ENCODE measurements around the gene IL32. TPM values are rescaled to one million over a fixed set of nuclear protein-coding genes. Genes with fewer than 3 reads are reported as not detected.
A peak's percentile ranks its signal among the peaks of the same experiment; 100 is the strongest.

Gene IL32
- total and polyA plus RNA-seq, 9 of the 15 experiments (the other 6 are each of a cell fraction or from before 2014, with no cell fraction given), result 0.21 to 2.2 (median 0.37) TPM; not detected in 3

DNA sequence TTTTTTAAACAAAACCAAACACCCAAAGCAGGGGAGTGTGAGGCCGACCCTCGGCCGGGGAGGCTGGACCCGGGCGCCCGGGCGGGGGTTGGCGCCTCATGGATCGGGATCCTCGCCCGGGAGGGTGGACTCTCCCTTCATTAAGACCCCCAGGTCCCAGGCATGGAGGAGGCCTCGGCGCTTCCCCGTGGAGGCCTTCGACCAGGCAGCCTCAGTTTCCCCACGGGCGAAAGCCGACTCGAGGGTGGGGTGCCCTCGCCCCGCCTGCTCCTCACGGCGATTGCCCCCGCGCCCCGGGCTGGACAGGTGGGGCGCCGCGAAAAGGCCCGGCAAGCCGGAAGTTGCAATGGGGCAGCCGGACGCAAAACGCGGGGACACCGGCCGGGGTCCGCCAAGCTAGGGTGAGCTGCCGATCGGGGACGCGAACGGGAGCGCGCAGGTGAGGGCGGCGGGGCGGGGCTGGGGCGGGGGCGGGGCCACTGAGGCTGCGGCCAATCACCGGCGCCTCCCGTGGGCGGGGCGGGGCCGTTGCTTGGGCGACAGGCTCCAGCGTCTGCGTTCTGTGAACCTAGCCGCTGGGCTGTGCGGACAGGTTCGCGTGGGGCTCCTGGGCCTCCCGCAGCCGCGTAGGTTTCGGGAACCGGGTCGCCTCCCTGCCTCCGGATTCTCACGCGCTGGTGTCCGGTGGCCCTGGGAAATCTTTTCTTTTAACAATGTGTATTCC lies 40.9 kb downstream of the IL32 start (continued):
- peak; percentile 56 to 98; a peak in 2 of 4 replicates for TF ChIP-seq SIN3A (IDR thresholded peaks at IDR 0.05; ENCODE audit: borderline replicate concordance in 2 of 2, control insufficient read depth in 1 of 2, low read depth in 2 of 2, low read length in 2 of 2)
- TF ChIP-seq CSDE1 (IDR thresholded peaks at IDR 0.05), result peak in 1 of 2 experiments; percentile 37; a peak in 1 of 4 replicates
- 0 out of 2 replicates have a peak, but pooled peaks have one; percentile 10 for TF ChIP-seq ZBTB12 (CRISPR knock-in tag; IDR thresholded peaks at IDR 0.05)
- no peak for TF ChIP-seq MED1 (CRISPR knock-in tag; IDR thresholded peaks at IDR 0.05; ENCODE audit: borderline replicate concordance)
- TF ChIP-seq ZBED1 (IDR thresholded peaks at IDR 0.05), result no peak
- no peak for TF ChIP-seq CBX5 (IDR thresholded peaks at IDR 0.05; ENCODE audit: borderline replicate concordance, low read depth)
- TF ChIP-seq, protein P1, sequence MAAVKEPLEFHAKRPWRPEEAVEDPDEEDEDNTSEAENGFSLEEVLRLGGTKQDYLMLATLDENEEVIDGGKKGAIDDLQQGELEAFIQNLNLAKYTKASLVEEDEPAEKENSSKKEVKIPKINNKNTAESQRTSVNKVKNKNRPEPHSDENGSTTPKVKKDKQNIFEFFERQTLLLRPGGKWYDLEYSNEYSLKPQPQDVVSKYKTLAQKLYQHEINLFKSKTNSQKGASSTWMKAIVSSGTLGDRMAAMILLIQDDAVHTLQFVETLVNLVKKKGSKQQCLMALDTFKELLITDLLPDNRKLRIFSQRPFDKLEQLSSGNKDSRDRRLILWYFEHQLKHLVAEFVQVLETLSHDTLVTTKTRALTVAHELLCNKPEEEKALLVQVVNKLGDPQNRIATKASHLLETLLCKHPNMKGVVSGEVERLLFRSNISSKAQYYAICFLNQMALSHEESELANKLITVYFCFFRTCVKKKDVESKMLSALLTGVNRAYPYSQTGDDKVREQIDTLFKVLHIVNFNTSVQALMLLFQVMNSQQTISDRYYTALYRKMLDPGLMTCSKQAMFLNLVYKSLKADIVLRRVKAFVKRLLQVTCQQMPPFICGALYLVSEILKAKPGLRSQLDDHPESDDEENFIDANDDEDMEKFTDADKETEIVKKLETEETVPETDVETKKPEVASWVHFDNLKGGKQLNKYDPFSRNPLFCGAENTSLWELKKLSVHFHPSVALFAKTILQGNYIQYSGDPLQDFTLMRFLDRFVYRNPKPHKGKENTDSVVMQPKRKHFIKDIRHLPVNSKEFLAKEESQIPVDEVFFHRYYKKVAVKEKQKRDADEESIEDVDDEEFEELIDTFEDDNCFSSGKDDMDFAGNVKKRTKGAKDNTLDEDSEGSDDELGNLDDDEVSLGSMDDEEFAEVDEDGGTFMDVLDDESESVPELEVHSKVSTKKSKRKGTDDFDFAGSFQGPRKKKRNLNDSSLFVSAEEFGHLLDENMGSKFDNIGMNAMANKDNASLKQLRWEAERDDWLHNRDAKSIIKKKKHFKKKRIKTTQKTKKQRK (IDR thresholded peaks at IDR 0.05; ENCODE audit: borderline replicate concordance, low read depth, low read length), result no peak
- no peak for TF ChIP-seq RUNX1 (IDR thresholded peaks at IDR 0.05; ENCODE audit: low read depth)
- TF ChIP-seq TCFL5 (CRISPR knock-in tag; conservative IDR thresholded peaks at IDR 0.05), result no peak
- TF ChIP-seq, protein P2, sequence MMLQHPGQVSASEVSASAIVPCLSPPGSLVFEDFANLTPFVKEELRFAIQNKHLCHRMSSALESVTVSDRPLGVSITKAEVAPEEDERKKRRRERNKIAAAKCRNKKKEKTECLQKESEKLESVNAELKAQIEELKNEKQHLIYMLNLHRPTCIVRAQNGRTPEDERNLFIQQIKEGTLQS (IDR thresholded peaks at IDR 0.05), result no peak
- TF ChIP-seq, protein P2 (CRISPR knock-in tag; conservative IDR thresholded peaks at IDR 0.05), result no peak
- peak; percentile 88 for TF ChIP-seq ZFX (CRISPR knock-in tag; IDR thresholded peaks at IDR 0.05)
- no peak for TF ChIP-seq ATF1 (CRISPR knock-in tag; IDR thresholded peaks at IDR 0.05)
- 0 out of 2 replicates have a peak, but pooled peaks have one; percentile 23 for TF ChIP-seq ATF1 (tag; IDR thresholded peaks at IDR 0.05)
- 0 out of 2 replicates have a peak, but pooled peaks have one; percentile 33 for TF ChIP-seq ZNF740 (CRISPR knock-in tag; IDR thresholded peaks at IDR 0.05)
- no peak for TF ChIP-seq ZNF740 (tag; IDR thresholded peaks at IDR 0.05)
- TF ChIP-seq ZNF3 (CRISPR knock-in tag; IDR thresholded peaks at IDR 0.05), result no peak
- peak; percentile 54; the same call in 1 of the 2 replicates for TF ChIP-seq KDM2B (CRISPR knock-in tag; IDR thresholded peaks at IDR 0.05)
- peak; percentile 64 for TF ChIP-seq C11orf30 (IDR thresholded peaks at IDR 0.05; ENCODE audit: low read depth)
- TF ChIP-seq TOE1 (IDR thresholded peaks at IDR 0.05; ENCODE audit: borderline replicate concordance), result peak; percentile 56; the same call in 1 of the 2 replicates
- no peak for TF ChIP-seq TOE1 (CRISPR knock-in tag; IDR thresholded peaks at IDR 0.05; ENCODE audit: borderline replicate concordance, low read depth)
- peak; percentile 65 for TF ChIP-seq POLR2AphosphoS5 (IDR thresholded peaks at IDR 0.05; ENCODE audit: control insufficient read depth, insufficient read depth, low read depth, low read length)
